Activated CD4-positive, CD25-positive, alpha-beta regulatory T cell (primary cell): Measurements from ENCODE around the gene GUCY2D.

Experiments
- DNase-seq, 4 experiments: peaks; one replicate each; lab custom pipeline; 2025; lab: John Stamatoyannopoulos, UW

GUCY2D gene

GRCh38 chr17:8063761-8064534 lies 61.5 kb downstream of the GUCY2D start:
- no peak for DNase-seq

GRCh38 chr17:8064561-8065019 lies 62.2 kb downstream of the GUCY2D start:
- DNase-seq, result no peak

- no peak for DNase-seq
Observed at GRCh38 chr17:8066841-8067775, 64.7 kb downstream of the GUCY2D start.

- DNase-seq, result no peak
Observed at GRCh38 chr17:8067806-8068205, 65.4 kb downstream of the GUCY2D start.

- DNase-seq, result no peak
Observed at GRCh38 chr17:8068736-8069586, 66.5 kb downstream of the GUCY2D start.

- DNase-seq, result no peak
Observed at GRCh38 chr17:8069587-8069860, 67.1 kb downstream of the GUCY2D start.
